Breast epithelium (tissue), 4 donors: ENCODE data around the gene TFAP2E. TPM values are rescaled to one million over a fixed set of nuclear protein-coding genes. Genes with fewer than 3 reads are reported as not detected.

Source experiments
- DNase-seq, 2 donors: peaks; one replicate each; pipeline ENCODE4 v3.0.0-alpha.2; 2019; ENCODE audit warnings: low spot score in 2 of 2
- H3K27ac ChIP-seq, 2 donors: fragments of 200-600 bp; sonication (generic) in 1 of 2; one replicate each; pipeline ENCODE4 v1.5.1; 2016 to 2019; ENCODE audit warnings: mild to moderate bottlenecking in 1 of 2
- H3K27me3 ChIP-seq, 2 donors: fragments of 200-600 bp; sonication (generic) in 1 of 2; one replicate each; pipeline versions ENCODE4 v1.5.1 to v1.6.0; 2017 to 2019; ENCODE audit warnings: control low read depth in 1 of 2, mild to moderate bottlenecking in 1 of 2
- H3K36me3 ChIP-seq: fragments of 200-600 bp; one replicate; pipeline ENCODE4 v1.5.1; 2019
- H3K4me1 ChIP-seq, 2 donors: fragments of 200-600 bp; sonication (generic); one replicate each; pipeline ENCODE4 v1.5.1; 2016 to 2019; ENCODE audit warnings: control low read depth in 1 of 2
- H3K4me3 ChIP-seq, 3 donors: fragments of 200-600 bp; sonication (generic); 1 replicate in 2 of 3; 2 replicates in 1 of 3; pipeline ENCODE4 v1.5.1; 2016 to 2019; ENCODE audit warnings: mild to moderate bottlenecking in 3 of 3, moderate library complexity in 2 of 3
- H3K9me3 ChIP-seq, 2 donors: fragments of 200-600 bp; sonication (generic) in 1 of 2; one replicate each; pipeline ENCODE4 v1.5.1; 2016 to 2019; ENCODE audit warnings: control low read depth in 1 of 2
- CTCF ChIP-seq, 3 donors: fragments of 450-650 bp; IDR thresholded peaks; one replicate each; pipeline ENCODE4 v1.5.1; 2016 to 2017; ENCODE audit warnings: antibody characterized with exemption in 3 of 3, mild to moderate bottlenecking in 3 of 3, moderate library complexity in 3 of 3
- POLR2A ChIP-seq: fragments of 450-650 bp; IDR thresholded peaks from one replicate; pipeline ENCODE4 v1.6.1; 2016; ENCODE audit warnings: antibody characterized with exemption, mild to moderate bottlenecking, moderate library complexity
- POLR2AphosphoS5 ChIP-seq, 3 donors: sonication (generic); formaldehyde crosslinking; IDR thresholded peaks; one replicate each; pipeline ENCODE4 v1.6.1; 2017; ENCODE audit warnings: antibody characterized with exemption in 3 of 3
- intact Hi-C: fragments of 100-400 bp; cut with DNase I; formaldehyde crosslinking; loops from one replicate; pipeline ENCODE4 v1.15.1; 2023; ENCODE audit warnings: low total_unique reads
- total RNA-seq, 3 donors: library from RNA; depleted of rRNA; stranded (reverse); fragments of >200 nt; gene quantifications; one replicate each; pipeline ENCODE4 v1.1.0, GENCODE V29; 2016

The TFAP2E gene
- total RNA-seq, 3 donors from 2014 or later: 0.44 to 2.6 (median 0.64) TPM

- Histone ChIP-seq H3K4me3 (no peak overlapping the region), H3K4me1 (peaks cover 0 to 15% of the 10 kb centered on the region in 2 donors), H3K27ac (peak overlapping the region; percentile 32 to 34), H3K27me3 (no peaks in the 10 kb centered on the region), H3K36me3 (no peaks in the 10 kb centered on the region), H3K9me3 (no peaks in the 10 kb centered on the region)
- intact Hi-C loops: no loop called here
- TF ChIP-seq CTCF (IDR thresholded peaks at IDR 0.05): no peak
- TF ChIP-seq POLR2A: no peak
- no peak for TF ChIP-seq POLR2AphosphoS5 (IDR thresholded peaks at IDR 0.05)
- DNase-seq: no peak
Observed at GRCh38 chr1:35532497-35533223, 40.5 kb upstream of the TFAP2E start.

- H3K4me3 ChIP-seq: no peak overlapping the region
Observed at GRCh38 chr1:35533586-35533985, 39.5 kb upstream of the TFAP2E start.

GRCh38 chr1:35535243-35535642 is 37.9 kb upstream of the TFAP2E start:
- H3K4me3 ChIP-seq: no peak overlapping the region
- intact Hi-C loops: no loop called here
- DNase-seq: no peak
- TF ChIP-seq POLR2A (no peak), CTCF (IDR thresholded peaks at IDR 0.05) (no peak), POLR2AphosphoS5 (IDR thresholded peaks at IDR 0.05) (no peak)
- no peak overlapping the region for H3K27ac ChIP-seq
- H3K4me1 ChIP-seq: peaks cover 0 to 28% of the 10 kb centered on the region in 2 donors
- H3K36me3 ChIP-seq: no peaks in the 10 kb centered on the region
- no peaks in the 10 kb centered on the region for H3K9me3 ChIP-seq
- H3K27me3 ChIP-seq: no peaks in the 10 kb centered on the region

More at GRCh38 chr1:35533586-35533985, 39.5 kb upstream of the TFAP2E start:
- Histone ChIP-seq H3K27ac (peak overlapping the region; percentile 4 to 34), H3K9me3 (no peaks in the 10 kb centered on the region), H3K36me3 (no peaks in the 10 kb centered on the region), H3K4me1 (peaks cover 0 to 15% of the 10 kb centered on the region in 2 donors), H3K27me3 (no peaks in the 10 kb centered on the region)
- intact Hi-C loops: no loop called here
- DNase-seq: no peak
- TF ChIP-seq POLR2A (no peak), POLR2AphosphoS5 (IDR thresholded peaks at IDR 0.05) (no peak), CTCF (IDR thresholded peaks at IDR 0.05) (no peak)

GRCh38 chr1:35536556-35537162 is 36.5 kb upstream of the TFAP2E start:
- TF ChIP-seq CTCF (IDR thresholded peaks at IDR 0.05) (no peak), POLR2A (no peak), POLR2AphosphoS5 (IDR thresholded peaks at IDR 0.05) (no peak)
- Histone ChIP-seq H3K27ac (no peak overlapping the region), H3K4me1 (peaks cover 0 to 35% of the 10 kb centered on the region in 2 donors), H3K27me3 (no peaks in the 10 kb centered on the region), H3K36me3 (no peaks in the 10 kb centered on the region), H3K9me3 (no peaks in the 10 kb centered on the region), H3K4me3 (no peak overlapping the region)
- intact Hi-C loops: no loop called here
- no peak for DNase-seq

GRCh38 chr1:35537806-35538205 is 35.3 kb upstream of the TFAP2E start:
- TF ChIP-seq POLR2A (no peak), POLR2AphosphoS5 (IDR thresholded peaks at IDR 0.05) (no peak), CTCF (IDR thresholded peaks at IDR 0.05) (no peak)
- Histone ChIP-seq H3K9me3 (no peaks in the 10 kb centered on the region), H3K4me1 (peaks cover 0 to 29% of the 10 kb centered on the region in 2 donors), H3K27ac (peak overlapping the region in 1 of 2 donors; percentile 54), H3K36me3 (no peaks in the 10 kb centered on the region), H3K4me3 (no peak overlapping the region), H3K27me3 (no peaks in the 10 kb centered on the region)
- no peak for DNase-seq
- intact Hi-C loops: no loop called here
